ENCODE measurements around the gene RGS6.

RGS6 gene

DNA sequence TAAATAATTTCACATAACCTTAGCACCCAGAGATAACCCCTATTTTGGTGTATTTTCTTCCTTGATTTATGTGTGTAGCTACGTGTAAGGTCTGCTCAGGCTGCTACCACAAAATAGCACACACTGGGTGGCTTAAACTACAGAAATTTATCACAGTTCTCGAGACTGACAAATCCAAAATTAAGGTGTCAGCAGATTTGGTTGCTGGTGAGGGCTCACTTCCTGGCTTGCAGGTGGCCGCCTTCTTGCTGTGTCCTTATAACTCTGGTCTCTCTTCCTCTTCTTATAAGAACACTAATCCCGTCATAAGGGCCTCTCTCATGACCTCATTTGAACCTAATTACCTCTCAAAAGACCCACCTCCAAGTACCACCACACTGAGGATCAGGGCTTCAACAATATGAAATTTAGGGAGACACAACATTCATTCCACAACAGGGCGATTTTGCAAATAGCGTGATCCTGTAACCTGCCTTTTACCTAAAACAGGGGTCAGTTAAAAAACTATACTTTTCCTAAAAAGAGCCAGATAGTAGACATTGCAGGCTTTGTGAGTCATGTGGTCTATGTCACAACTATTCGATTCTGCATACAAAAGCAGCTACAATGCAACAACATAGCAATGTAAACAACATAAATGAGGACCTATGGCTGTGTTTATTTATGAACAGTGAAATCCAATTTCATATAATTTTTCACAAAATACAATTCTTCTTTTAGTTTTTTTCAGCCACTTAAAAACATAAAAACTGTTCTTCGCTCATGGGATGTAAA lies 589.9 kb downstream of the RGS6 start:
- no peak overlapping the region for H2AFZ ChIP-seq (ENCODE audit: low read length, unreplicated experiment)
- no peak overlapping the region for H3K4me3 ChIP-seq (ENCODE audit: low read depth, low read length)
- peaks cover 14% of the 10 kb centered on the region for H3K4me1 ChIP-seq (ENCODE audit: control insufficient read depth, insufficient read depth, low read length, unreplicated experiment)
- no peaks in the 10 kb centered on the region for H3K79me2 ChIP-seq (ENCODE audit: control insufficient read depth, insufficient read depth, low read length, unreplicated experiment)
- H3K27me3 ChIP-seq (ENCODE audit: insufficient read depth, low read length): no peaks in the 10 kb centered on the region
- no peaks in the 10 kb centered on the region for H3K36me3 ChIP-seq (ENCODE audit: insufficient read depth, low read length)
- H3K27ac ChIP-seq (ENCODE audit: low read depth, low read length): no peak overlapping the region

DNA sequence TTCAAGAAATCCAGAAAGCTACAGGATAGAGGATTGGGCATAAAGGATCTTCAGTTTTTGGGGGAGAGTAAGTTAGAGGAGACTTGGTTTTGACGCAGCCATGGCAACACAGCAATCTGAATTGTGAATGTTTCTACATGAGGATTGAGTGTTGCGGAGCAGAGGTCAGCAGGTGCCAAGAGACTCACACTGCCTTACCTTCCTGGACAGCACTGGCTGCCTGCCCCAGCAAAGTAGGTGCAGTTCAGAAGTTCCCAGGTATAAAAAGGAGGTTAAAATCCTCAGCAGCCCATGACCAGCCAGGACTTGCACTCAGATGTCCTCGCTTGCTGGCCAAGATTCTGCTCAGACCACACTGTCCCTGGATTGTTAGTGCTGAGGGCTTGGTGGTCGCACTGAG lies 590.6 kb downstream of the RGS6 start:
- no peak overlapping the region for H3K4me3 ChIP-seq (ENCODE audit: low read depth, low read length)
- no peak overlapping the region for H2AFZ ChIP-seq (ENCODE audit: low read length, unreplicated experiment)
- H3K4me1 ChIP-seq (ENCODE audit: control insufficient read depth, insufficient read depth, low read length, unreplicated experiment): peaks cover 7% of the 10 kb centered on the region

DNA sequence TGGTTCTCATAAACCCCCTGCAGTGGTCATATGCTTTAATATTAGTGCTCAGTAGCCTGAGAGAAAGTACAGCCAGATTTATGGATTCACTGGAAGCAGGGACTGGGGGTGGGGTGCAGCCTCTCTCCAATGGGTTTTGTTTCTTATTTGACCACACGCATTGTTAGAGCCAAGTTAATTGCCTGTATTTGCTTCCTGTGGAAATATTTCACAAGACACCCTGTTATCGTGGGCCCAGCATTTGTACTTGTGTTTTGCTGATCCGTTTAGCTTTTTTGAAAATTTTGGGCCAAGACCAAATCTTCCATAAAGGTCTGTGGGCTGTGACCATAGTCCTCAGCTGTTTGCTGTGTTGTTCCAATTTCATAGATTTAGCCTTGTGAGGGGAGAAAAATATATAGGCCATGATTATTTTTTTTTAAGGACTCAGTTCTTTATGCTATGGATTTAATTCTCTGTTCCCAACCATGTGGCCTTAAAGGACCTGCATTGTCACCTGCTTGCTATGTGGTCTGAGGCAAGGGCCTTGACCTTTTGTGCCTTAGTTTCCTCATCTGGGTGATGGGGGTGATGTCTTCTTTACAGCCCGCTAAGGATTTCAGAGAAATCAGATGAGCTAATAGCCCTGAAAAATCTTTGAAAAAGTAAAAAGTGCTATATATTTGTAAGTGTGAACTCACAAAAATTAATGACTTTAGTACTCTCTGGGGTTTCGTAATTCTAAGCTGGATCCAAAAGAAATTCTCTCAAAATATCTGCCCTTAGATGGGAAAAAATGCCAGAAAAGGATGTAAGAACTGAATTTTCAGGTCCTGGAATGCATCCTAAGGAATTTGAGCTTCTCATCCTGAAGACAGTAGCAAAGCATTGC lies 591.4 kb downstream of the RGS6 start:
- Histone ChIP-seq H3K4me1 (ENCODE audit: control insufficient read depth, insufficient read depth, low read length, unreplicated experiment) (peaks cover 5% of the 10 kb centered on the region), H3K27ac (ENCODE audit: low read depth, low read length) (no peak overlapping the region), H2AFZ (ENCODE audit: low read length, unreplicated experiment) (no peak overlapping the region), H3K79me2 (ENCODE audit: control insufficient read depth, insufficient read depth, low read length, unreplicated experiment) (no peaks in the 10 kb centered on the region), H3K4me3 (ENCODE audit: low read depth, low read length) (no peak overlapping the region), H3K27me3 (ENCODE audit: insufficient read depth, low read length) (no peaks in the 10 kb centered on the region), H3K36me3 (ENCODE audit: insufficient read depth, low read length) (no peaks in the 10 kb centered on the region)

More for the DNA sequence above, 590.6 kb downstream of the RGS6 start:
- H3K27ac ChIP-seq (ENCODE audit: low read depth, low read length): no peak overlapping the region
- H3K79me2 ChIP-seq (ENCODE audit: control insufficient read depth, insufficient read depth, low read length, unreplicated experiment): no peaks in the 10 kb centered on the region
- H3K27me3 ChIP-seq (ENCODE audit: insufficient read depth, low read length): no peaks in the 10 kb centered on the region
- H3K36me3 ChIP-seq (ENCODE audit: insufficient read depth, low read length): no peaks in the 10 kb centered on the region

DNA sequence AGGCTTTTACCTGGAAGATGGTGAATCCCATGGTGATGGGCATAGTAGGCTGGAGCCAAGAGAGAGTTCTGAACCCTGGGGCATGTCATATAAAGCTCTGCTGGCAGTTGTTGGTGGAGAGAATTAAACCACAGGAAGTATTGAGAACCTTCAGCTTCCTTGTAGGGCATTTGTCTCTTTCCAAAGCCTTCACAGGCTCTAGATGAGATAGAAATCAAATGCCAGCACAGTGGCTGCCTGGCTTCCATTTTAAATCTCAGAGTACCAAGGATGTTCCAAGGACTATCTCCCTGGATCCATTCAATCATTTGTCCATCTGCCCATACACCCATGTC lies 592.0 kb downstream of the RGS6 start:
- Histone ChIP-seq H3K4me3 (ENCODE audit: low read depth, low read length) (no peak overlapping the region), H3K4me1 (ENCODE audit: control insufficient read depth, insufficient read depth, low read length, unreplicated experiment) (peaks cover 10% of the 10 kb centered on the region), H3K27me3 (ENCODE audit: insufficient read depth, low read length) (no peaks in the 10 kb centered on the region), H3K36me3 (ENCODE audit: insufficient read depth, low read length) (no peaks in the 10 kb centered on the region), H2AFZ (ENCODE audit: low read length, unreplicated experiment) (no peak overlapping the region), H3K79me2 (ENCODE audit: control insufficient read depth, insufficient read depth, low read length, unreplicated experiment) (no peaks in the 10 kb centered on the region), H3K27ac (ENCODE audit: low read depth, low read length) (no peak overlapping the region)

DNA sequence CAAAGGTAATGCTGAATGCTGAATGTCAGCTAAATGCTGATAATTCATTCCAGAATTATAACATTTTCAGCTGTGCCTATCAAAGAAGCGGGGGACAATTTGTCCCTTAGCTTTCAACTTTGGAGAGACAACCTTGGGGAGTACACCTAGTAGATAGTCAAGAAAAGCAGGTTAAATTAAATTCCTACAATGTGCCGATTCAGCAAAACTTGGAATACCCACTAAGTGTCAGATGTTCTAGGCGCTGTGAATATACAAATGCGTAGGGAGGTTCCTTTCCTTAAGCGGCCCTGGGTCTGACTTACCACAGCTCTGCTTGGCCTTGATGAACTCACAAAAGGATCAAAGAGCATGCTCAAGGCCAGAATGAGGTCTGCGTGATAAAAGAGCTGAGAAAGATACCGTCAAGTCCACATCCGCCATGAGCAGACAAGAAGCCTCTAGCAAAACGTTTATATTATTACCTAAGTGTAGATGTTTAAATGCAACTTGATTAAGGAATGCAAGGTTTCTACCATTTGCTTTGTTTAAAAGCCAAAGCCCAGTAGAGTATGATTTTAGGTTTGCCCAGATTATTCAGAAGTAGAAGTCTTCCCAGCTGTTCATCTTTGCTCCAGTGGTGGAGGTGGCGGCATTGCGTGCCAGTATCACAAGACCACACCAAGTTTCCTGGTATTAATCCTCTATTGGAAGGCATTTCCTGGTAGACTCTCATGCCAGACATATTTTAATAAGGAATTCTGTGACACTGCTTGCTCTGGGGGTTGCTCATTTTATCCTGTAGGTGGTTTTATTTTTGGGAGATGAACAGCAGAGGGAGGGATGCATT lies 593.1 kb downstream of the RGS6 start:
- Histone ChIP-seq H3K79me2 (ENCODE audit: control insufficient read depth, insufficient read depth, low read length, unreplicated experiment) (no peaks in the 10 kb centered on the region), H3K36me3 (ENCODE audit: insufficient read depth, low read length) (no peaks in the 10 kb centered on the region), H3K4me3 (ENCODE audit: low read depth, low read length) (no peak overlapping the region), H3K4me1 (ENCODE audit: control insufficient read depth, insufficient read depth, low read length, unreplicated experiment) (peaks cover 10% of the 10 kb centered on the region), H3K27ac (ENCODE audit: low read depth, low read length) (no peak overlapping the region), H2AFZ (ENCODE audit: low read length, unreplicated experiment) (no peak overlapping the region), H3K27me3 (ENCODE audit: insufficient read depth, low read length) (no peaks in the 10 kb centered on the region)

DNA sequence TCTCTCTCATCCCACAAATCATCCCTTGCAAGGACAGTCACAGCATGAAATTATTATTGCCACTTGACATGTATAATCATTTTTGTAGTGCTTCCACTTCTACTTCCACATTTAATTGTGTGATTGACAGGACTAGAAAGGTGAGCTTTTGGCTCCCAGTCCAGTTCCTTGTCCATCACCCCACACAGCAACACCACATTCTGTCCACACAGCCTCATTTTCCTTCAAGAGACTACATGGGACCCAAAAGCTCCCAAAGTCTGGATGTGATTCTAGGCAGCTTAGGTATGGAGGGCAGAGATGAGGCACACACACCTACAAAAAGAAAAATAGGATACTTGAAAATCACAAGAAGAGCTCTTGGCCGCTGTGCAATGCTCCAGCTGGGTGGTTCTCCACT lies 595.4 kb downstream of the RGS6 start:
- Histone ChIP-seq H3K36me3 (ENCODE audit: insufficient read depth, low read length) (no peaks in the 10 kb centered on the region), H3K4me3 (ENCODE audit: low read depth, low read length) (no peak overlapping the region), H2AFZ (ENCODE audit: low read length, unreplicated experiment) (no peak overlapping the region), H3K4me1 (ENCODE audit: control insufficient read depth, insufficient read depth, low read length, unreplicated experiment) (peaks cover 10% of the 10 kb centered on the region), H3K27ac (ENCODE audit: low read depth, low read length) (no peak overlapping the region), H3K27me3 (ENCODE audit: insufficient read depth, low read length) (no peaks in the 10 kb centered on the region), H3K79me2 (ENCODE audit: control insufficient read depth, insufficient read depth, low read length, unreplicated experiment) (no peaks in the 10 kb centered on the region)

DNA sequence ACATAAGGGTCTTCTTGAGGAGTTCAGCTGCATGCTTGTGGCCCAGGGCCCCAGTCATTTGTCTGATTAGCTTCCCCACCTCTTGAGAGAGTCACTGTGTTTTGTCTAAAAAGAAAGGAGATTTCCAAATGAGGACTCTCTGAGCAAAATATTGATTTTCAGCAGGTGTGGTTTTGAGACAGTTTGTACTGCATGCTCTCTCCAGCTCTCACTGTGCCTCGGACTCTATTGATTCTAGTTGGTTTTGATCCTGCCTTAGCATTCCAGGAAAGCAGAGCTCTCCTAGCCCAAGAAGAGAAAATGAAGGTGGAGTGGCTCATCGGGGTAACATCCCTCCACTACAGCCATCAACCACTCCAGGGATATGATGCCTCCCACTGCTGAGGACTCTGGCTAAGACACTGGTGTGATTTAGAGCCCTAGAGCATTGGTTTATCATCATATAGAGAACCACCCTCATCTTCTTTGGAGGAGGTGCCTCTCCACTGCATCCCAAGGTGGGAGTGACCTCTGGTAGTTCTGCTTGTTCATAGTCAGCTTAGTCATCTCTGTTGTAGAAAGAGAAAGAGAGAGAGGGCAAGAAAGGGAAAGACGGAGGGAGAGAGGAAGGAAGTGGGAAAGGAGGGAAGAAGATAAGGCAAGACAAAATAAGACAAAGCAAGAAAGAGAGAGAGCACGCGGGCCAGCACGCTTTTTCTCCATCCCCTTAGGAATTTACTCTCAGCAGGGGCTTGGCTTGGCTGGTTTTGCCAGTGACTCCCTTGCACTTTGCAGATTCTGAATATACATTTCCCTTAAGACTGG lies 596.0 kb downstream of the RGS6 start:
- Histone ChIP-seq H3K36me3 (ENCODE audit: insufficient read depth, low read length) (no peaks in the 10 kb centered on the region), H3K79me2 (ENCODE audit: control insufficient read depth, insufficient read depth, low read length, unreplicated experiment) (no peaks in the 10 kb centered on the region), H2AFZ (ENCODE audit: low read length, unreplicated experiment) (no peak overlapping the region), H3K27me3 (ENCODE audit: insufficient read depth, low read length) (no peaks in the 10 kb centered on the region), H3K4me3 (ENCODE audit: low read depth, low read length) (no peak overlapping the region), H3K4me1 (ENCODE audit: control insufficient read depth, insufficient read depth, low read length, unreplicated experiment) (peaks cover 10% of the 10 kb centered on the region), H3K27ac (ENCODE audit: low read depth, low read length) (no peak overlapping the region)

DNA sequence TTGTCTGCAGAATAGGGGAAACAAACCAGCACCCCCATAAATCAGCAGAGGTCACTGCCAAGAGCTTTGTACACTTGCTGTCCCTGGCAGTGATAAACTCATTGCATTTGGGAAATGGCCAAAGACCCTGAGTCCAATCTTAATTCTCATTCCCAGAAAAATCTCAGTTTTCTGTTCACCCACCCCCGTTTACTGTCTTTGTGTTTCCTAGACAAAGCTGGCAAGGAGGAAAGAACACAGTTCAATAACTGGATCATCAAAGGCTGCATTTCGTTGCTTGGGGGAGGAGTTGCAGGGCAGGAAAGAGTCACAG lies 596.6 kb downstream of the RGS6 start:
- Histone ChIP-seq H3K27ac (ENCODE audit: low read depth, low read length) (no peak overlapping the region), H3K79me2 (ENCODE audit: control insufficient read depth, insufficient read depth, low read length, unreplicated experiment) (no peaks in the 10 kb centered on the region), H3K36me3 (ENCODE audit: insufficient read depth, low read length) (no peaks in the 10 kb centered on the region), H3K4me1 (ENCODE audit: control insufficient read depth, insufficient read depth, low read length, unreplicated experiment) (peaks cover 10% of the 10 kb centered on the region), H3K27me3 (ENCODE audit: insufficient read depth, low read length) (no peaks in the 10 kb centered on the region), H2AFZ (ENCODE audit: low read length, unreplicated experiment) (no peak overlapping the region), H3K4me3 (ENCODE audit: low read depth, low read length) (no peak overlapping the region)

DNA sequence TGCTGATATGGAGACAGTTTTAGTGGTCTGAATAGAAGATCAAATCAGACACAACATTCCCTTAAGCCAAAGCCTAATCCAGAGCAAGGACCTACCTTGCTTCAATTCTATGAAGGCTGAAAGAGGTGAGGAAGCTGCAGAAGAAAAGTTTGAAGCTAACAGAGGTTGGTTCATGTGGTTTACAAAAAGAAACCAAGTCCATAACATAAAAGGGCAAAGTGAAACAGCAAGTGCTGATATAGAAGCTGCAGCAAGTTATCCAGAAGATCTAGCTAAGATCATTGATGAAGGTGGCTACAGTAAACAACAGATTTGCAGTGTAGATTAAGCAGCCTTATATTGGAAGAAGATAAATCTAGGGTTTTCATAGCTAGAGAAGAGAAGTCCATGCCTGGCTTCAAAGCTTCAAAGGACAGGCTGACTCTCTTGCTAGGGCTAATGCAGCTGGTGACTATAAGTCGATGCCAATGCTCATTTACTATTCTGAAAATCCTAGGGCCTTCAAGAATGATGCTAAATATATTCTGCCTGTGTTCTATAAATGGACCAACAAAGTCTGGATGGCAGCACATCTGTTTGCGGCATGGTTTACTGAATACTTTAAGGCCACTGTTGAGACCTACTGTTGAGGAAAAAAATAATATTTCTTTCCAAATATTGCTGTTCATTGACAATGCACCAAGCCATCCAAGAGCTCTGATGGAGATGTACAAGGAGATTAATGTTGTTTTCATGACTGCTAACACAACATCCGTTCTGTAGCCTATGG lies 600.6 kb downstream of the RGS6 start:
- no peaks in the 10 kb centered on the region for H3K79me2 ChIP-seq (ENCODE audit: control insufficient read depth, insufficient read depth, low read length, unreplicated experiment)
- no peak overlapping the region for H2AFZ ChIP-seq (ENCODE audit: low read length, unreplicated experiment)
- no peaks in the 10 kb centered on the region for H3K36me3 ChIP-seq (ENCODE audit: insufficient read depth, low read length)
- peaks cover 10% of the 10 kb centered on the region for H3K4me1 ChIP-seq (ENCODE audit: control insufficient read depth, insufficient read depth, low read length, unreplicated experiment)
- H3K27ac ChIP-seq (ENCODE audit: low read depth, low read length): no peak overlapping the region
- peaks cover 6% of the 10 kb centered on the region; the same call in 1 of the 2 replicates for H3K27me3 ChIP-seq (ENCODE audit: insufficient read depth, low read length)
- H3K4me3 ChIP-seq (ENCODE audit: low read depth, low read length): no peak overlapping the region

Measured in ACC112 (cell line).